ENCODE results near the gene MEGF11.

The MEGF11 gene

DNA sequence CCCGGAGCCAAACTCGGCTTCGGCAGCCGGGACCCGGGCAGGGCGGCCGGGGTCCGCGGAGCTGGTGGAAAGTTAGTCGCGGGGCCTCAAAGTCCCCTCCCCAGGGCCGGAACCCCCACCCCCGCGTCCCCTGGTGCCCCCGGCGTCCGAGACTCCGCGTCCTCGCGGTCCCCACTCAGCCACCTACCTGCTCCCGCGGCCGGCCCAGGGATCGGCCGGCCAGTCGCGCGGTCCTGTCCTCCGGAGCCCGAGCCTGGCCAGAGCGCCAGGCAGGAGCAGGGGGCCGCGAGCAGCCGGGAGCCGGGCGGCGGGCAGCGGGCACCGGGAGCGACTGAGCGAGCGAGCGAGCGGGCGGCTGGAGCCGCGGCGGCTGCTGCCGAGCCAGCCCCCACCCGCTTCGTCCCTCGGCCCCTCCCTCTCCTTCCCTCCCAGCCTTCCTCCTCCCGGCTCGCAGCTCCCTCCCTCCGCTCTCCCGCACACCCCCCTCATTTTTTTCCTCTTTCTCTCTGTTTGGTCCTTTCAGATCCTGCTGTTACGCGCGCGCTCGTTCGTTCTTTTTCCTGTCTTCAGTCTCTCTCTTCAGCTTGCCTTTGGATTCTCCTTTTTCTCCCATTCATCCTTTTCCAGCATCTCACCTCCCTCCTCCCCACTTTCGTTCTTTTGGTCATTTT is at the start of gene MEGF11:
Gene MEGF11 (minus strand): TSS at position 333 of the 671 bp plus-strand sequence. CDS start 125,347 bp downstream, outside the sequence.
- FAIRE-seq: no peak

DNA sequence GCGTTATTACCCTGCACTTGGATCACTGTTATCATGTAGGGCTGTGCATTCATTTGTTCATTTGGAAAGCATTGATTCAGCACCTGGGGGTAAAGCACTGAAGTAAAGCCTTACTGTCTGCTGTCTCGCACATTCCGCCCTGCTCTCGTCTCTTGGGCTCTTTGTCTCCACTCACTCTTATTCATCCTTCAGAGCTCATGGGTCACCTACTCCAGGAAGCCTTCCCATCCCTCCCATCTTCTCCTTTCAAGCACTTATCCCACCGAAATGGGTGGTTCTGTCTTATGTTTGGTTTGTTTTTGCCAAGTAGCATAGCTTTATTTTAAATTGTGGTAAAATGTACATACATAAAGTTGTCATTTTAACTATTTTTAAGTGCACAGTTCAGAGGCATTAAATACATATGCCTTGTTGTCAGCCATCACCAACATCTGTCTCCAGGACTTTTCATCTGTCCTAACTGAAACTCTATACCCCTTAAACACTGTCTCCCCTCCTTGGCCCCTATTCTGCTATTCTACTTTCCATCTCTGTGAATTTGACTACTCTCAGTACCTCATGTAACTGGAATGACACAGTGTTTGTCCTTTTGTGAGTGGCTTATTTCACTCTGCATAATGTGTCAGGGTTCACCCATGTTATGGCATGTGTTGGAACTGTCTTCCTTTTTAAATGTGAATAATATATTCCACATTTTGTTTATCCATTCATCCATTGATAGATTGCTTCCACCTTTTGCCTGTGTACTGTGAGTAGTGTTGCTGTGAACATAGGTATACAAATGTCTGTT is 49.1 kb upstream of the MEGF11 start:
- no peak for FAIRE-seq

DNA sequence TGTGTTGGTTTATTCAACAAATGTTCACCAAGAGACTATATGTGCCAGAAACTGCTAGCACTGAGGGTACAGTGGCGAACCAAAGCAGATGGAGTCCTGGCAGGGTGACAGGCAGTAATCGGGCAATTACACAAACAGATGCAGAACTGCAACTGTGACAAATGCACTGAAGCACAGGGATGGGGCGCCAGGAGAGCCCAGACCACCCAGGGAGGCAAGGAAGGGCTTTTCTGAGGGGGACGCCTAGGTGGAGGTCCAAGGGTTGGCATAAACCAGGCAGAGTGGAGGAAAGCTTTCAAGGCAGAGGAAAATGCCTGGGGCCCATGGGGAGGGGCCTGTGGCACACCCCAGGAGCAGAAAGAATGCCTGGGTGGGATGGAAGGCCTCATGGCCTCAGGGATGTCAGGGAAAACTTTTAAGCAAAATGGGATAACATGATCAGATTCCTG is 45.3 kb upstream of the MEGF11 start:
- no peak for FAIRE-seq

DNA sequence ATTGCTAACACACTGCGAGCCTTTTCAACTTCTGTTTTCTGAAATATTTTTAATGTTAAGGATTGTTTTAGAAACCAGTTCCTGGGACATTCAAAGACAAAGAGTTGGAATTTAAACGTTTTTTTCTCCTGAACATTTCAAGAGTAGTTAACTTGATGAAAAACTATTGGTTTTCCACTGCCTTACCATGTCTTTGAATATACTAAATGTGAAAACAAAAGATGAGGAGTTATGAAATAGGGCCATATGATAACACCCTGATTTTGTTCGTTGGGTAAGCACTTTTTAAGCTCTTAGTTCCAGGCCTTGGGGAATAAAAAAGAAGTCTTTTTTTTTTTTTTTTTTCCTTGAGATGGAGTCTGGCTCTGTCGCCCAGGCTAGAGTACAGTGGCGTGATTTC is 42.6 kb upstream of the MEGF11 start:
- no peak for FAIRE-seq

DNA sequence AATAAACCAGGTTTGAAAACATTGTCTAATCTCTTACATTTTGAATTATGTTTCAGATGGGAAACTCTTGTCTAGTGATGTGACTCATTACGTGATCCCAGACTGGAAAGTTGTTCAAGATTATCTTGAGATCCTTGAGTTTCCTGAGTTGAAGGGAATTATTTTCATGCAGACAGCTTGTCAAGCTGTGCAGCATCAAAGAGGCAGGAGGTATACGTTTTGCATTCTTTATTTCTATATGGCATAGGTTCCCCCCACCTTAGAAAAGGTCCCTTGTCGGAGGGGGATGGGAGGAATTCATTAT is 41.3 kb upstream of the MEGF11 start:
- no peak for FAIRE-seq

DNA sequence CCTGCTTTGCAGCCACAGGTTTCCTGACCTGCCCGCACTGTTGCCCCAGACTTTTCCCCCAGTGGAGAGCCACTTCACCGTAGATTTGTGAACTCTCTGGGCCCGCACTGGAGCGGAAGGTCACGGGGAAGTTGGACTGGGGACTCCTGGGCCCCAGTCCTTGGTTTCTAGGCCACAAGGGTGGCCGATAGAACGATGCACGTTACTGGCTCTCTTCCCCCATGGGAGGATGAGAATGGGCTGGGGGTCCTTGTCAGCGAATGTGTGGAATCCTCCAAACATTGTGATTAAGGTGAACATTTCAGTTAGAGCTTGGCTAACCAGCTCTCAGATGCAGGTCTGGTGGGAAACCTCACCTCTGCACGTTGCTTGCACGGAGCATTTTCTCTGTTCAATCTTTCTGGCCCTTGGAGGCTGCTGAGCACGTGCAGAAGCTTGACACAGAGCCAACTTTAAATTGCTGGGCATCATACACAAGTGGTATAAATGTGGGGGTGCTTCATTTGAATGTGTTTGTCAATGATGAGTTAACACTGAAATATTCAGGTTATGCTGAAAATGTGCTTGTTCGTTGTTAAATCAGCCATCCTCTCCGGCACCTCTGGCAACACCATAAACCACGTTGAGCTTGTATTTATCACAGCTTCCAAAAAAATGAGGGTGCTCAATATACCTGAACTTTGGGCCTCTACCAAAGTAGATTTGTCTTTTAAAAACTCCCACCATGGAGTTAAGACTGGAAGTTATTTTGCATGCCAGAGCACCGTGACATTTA is 40.8 kb upstream of the MEGF11 start:
- FAIRE-seq: no peak

DNA sequence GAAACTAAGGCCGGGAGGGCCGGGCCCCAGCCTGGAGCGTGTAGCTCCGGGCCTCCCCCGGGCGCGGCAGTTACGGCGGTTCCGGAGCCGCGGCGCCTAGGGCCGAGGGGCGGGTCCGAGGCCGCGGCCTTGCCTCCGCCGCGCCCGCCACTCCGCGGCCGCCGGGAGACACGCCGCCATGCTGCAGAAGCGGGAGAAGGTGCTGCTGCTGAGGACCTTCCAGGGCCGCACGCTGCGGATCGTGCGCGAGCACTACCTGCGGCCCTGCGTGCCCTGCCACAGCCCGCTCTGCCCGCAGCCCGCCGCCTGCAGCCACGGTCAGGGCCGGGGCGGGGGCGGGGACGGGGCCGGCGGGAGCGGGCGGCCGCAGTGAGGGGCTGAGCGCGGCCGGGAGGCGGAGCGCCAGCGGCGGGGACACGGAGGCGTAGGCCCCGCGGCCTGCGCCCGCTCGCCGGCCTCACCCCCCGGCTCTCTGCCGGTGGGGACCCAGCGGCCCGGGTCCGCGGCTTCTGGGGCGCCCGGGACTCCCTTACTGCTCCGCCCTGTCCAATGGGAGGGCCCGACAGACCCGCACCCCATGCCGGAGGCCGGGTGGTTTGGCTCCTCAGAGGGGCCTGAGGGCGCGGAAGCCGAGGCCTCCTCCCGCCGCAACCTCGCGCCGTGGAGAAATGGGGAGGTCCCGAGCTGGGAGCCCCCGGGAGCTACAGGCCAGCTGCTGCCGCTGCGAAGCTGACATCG is 40.0 kb upstream of the MEGF11 start, which contains the start of gene DIS3L:
Gene DIS3L (plus strand): TSS at position 150 of the 738 bp plus-strand sequence. CDS start 29 bp downstream, at position 179.
- no peak for FAIRE-seq

DNA sequence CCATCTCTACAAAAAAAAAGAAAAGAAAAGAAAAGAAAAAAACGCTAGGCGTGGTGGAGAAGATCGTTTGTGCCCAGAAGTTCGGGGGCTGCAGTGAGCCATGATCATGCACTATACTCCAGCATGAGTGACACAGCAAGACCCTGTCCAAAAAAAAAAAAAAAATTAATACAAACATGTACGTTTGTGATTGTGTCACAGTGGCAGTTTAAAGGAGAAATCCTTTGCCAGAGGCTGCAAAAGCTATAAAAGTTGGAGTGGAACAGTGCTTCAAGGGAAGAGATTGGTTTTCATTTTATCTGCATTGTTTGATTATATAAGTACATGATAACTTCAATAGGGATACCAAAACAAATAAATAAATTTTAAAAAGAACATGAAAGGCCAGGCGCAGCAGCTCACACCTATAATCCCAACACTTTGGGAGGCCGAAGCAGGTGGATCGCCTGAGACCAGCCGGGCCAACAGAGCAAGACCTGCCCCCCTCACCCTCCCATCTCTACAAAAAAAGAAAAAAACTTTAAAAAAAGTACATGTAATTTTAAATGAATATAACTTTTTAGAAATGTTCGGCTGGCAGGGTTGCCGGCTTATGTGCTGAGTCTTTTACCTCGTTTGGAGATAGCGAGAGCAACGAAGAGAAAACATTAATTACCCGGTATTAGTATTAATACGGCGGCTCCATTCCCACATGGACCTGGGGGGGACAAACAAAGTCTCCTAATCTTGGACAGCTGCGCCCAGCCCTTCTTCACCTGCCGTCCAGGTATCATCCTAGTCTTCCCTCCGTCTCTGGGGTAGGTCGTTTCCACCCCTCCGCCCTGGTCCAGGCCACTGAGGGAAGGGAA is 39.2 kb upstream of the MEGF11 start:
- no peak for FAIRE-seq

DNA sequence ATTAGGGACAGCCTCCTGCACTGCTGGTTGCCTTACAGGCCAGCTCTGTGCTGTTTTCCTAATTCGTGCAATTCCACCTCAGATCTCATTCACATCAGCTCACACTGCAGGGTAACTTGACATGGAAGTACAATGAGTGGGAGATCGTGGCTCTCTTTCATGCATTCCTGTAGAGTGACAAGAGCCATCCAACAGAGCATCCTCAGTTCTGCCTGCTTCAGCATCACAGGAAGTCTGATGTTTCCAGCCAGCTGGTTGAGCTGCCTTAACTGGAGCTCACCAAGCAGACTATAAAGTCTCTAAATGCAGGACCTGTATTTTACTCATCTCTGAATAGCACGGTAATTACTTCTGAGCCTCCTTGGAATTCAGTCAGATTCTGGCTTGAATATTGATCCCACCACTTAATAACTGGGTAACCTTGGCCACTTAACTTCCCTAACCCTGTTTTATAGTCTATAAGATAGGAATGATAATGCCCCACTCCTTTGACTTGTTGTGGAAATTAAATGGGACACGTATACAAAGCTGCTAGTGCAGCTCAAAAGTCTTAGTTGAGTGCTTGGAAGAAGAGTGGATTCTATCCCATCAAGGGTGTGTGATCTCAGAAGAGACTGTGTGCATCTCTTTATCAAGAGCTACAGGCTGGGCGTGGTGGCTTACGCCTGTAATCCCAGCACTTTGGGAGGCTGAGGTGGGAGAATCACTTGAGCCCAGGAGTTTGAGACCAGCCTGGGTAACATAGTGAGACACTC is 38.4 kb upstream of the MEGF11 start:
- no peak for FAIRE-seq

DNA sequence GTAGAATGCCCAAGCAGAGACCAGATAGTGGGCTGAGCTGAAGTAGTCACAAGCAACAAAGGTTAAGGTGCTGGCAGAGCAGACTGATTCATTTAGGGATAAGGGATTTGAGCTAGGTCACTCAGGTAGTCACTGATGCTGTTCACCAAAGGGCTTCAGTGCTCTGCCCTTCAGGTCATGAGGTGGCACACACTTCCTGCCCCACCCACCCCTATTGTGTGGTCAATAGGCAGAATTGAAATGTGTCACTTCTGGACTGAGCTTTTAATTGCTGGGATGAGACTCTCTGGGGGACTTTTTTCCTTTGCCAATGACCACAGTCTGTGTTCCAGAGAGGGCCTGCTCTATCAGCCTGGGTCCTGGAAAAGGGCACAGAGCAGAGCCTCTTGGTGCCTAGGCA is 37.0 kb upstream of the MEGF11 start:
- FAIRE-seq: no peak

DNA sequence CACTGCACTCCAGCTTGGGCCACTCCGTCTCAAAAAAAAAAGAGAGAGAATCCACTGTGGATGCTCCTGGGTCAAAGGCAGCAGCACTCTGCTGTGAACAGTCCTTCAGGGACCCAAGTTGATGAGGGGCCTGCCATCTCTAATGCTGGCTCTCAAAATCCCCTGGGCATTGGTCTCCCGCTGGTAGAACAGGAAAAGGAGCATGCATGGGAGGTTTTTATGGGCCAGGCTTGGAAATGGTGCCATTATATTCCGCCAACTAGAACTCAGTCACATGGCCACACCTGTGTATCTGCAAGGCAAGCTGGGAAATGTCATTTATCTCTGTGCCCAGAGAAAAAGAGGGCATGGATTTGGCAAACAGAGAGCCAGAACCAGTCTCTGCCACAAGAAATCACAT is 36.5 kb upstream of the MEGF11 start:
- no peak for FAIRE-seq

DNA sequence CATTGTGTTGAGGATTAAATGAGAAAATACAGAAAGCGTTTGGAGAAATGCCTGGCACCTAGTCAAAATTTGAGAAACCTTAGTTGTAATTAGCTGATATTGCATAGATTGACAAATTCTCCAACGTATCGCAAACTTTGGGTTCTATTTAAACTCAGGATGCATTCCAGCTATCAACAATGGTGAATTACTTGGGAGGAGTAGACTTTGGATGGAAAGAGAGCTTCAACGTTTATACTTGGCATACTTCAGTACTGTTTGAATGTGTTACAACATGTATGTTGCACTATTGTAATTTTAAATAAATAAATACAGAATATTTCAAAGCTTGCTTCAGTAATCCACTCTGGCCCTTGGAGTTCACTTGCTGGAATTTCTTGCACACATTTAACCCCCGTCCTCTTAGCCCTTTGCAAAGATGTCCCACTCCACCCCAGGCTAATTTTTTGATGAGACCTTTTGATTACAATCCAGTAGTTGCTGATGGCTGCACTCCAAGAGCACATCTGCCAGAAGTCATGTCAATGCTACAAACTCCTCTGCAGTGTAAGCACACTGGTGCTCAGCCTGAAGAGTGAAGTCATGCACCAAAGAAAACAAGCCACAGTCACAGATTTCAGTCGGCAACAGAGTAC is 35.1 kb upstream of the MEGF11 start:
- no peak for FAIRE-seq

DNA sequence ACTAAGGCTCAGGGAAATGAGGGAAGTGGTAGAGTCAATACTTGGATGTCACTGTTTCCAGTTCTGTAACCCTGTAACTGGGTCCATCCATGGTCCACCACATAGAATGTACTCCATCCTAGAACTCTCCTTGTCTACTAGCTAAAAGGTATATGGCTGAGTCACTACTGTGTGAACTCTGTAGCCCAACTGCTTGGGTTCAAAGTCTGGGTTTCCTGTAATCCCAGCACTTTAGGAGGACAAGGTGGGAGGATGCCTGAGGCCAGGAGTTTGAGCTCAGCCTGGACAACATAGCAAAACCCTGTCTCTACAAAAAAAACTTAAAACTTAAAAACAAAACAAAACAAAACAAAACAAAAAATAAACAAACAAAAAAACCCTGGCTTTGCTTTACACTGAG is 34.5 kb upstream of the MEGF11 start:
- no peak for FAIRE-seq

DNA sequence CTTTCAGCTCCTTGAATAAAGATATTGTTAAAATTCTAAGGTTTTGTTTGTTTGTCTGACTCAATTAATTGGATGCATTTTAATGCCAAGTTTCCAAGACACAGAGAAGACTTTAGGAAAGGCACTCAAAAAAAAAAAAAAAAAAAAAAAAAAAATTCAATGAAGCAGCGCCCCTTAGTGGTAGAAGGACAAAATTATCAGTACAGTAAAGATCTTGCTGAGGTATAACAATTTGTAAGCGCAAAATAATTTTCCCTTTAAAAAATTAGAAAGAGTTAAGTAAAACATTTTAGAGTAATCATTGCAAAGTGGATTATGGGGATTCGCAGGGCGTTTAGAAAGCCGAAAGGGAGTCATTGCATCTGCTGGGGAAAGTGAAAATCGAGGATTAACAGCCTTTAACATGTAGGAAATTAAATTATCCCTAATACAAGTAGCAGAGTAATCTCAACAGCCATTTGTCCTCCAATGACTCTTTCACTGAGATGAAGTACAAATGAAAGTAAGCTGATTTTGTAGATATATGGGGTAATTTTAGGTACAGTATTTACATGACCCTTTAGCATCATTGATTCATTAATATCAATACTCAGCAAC is 34.0 kb upstream of the MEGF11 start:
- FAIRE-seq: peak; percentile 84

DNA sequence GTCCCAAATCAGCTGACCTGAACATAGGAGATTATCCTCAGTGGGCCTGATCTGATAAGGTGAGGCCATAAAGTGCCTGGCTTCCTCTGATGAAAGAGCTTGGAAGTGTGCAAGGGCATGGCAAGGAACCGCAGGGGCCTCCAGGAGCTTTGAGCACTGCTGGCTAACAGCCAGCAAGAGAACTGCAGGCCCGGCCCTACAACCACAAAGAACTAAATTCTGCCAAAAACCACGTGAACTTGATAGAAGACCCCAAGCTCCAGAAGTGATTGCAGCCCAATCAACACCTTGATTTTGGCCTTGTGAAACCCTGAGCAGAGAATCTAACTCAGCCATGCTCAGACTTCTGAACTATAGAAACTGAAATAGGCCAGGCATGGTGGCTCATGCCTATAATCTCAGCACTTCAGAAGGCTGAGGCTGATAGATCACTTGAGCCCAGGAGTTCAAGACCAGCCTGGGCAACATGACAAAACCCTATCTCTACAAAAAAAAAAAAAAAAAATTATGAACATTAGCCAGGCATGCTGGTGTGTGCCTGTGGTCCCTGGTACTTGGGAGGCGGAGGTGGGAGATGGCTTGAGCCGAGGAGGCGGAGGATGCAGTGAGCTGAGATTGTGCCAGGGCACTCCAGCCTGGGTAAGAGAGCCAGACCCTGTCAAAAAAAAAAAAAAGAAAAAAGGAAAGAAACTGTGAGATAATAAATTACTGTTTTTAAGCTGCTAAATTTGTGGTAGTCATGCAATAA is 32.2 kb upstream of the MEGF11 start:
- FAIRE-seq: no peak

DNA sequence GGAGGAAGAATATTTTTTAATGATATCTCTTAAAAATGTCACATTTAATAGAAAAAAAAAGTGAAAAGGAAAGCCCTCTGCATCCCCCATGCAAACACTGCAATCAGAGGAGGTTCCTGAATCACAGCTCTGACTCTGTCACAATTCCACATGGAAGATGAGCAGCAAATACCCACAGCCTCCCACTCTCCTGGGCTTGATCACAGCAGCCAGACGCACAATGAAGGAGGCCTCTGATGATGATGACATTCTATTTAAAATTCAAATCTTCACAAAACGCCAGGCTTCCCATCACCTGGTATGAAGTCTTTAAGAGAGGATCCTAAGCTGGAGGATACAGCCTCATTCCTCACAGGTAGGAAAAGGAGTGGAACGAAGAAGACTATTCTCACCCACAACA is 30.7 kb upstream of the MEGF11 start:
- FAIRE-seq: no peak

DNA sequence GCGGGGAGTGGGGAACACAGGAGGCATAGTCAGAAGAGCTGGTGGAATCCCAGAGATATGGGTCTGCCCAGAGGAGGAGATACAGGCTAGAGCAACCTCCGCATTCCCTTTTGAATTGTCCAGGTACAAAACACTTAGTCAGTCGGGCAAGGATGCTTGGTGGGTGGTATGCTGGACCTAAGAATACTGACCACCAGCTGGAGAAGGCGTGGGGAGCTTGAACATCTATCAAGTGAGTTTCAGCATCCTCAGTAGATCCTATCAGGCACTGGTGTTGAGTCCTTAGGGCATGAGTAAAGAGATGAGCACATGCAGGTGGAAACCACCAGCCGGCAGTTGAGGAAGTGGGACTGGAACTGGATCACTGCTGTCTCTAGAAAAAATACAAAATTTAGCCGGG is 25.1 kb upstream of the MEGF11 start:
- FAIRE-seq: no peak

DNA sequence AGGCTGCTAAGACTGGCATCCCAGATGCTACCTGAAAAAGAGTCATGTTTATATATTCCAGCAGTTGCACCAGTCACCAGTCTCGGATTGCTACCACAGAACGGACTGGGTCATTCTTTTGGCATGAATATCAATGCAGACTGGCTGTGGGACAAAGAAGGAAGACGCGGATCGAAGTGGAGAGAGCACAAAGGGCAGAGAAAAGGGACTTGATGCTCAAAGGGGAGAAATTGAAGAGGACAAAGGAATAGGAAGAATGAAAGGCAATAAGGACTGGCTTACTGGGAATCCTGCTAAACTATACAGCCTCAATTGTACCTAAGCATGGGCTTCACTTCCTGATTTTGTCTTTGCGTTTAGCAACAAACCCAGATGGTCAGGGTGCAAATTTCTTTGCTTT is 24.5 kb upstream of the MEGF11 start:
- no peak for FAIRE-seq

DNA sequence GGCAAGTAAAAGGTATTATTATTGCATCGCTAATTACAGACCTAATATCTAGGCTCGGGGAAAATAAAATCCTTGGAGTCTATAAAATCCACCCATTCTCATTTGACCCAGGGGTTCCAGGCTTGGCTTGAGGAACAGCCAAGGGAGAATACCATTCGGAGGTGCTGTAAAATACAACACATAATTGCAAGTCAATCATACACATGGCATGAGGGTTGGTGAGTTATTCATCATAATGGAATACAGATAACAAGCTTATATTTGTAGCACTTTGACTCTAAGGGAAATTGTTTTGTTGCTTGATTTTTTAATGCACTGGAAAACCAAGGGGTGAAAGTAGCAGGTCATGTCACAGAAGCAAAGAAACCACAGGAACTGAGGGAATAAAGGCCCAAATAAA is 23.0 kb upstream of the MEGF11 start:
- no peak for FAIRE-seq
